NCI-H1048 (cell line): ENCODE measurements around the gene CCHCR1.

Experiments used
- DNase-seq: peaks from one replicate; lab custom pipeline; 2025; lab: John Stamatoyannopoulos, UW

The CCHCR1 gene

GRCh38 chr6:31103136-31103535, 54.5 kb downstream of the CCHCR1 start:
- no peak for DNase-seq

GRCh38 chr6:31098449-31098938, 59.1 kb downstream of the CCHCR1 start:
- DNase-seq = no peak

GRCh38 chr6:31096656-31097055, 60.9 kb downstream of the CCHCR1 start:
- DNase-seq = no peak

GRCh38 chr6:31096215-31096614, 61.4 kb downstream of the CCHCR1 start:
- DNase-seq = no peak

- DNase-seq = no peak
Measured at GRCh38 chr6:31094389-31094881, 63.2 kb downstream of the CCHCR1 start.

- no peak for DNase-seq
Measured at GRCh38 chr6:31092769-31093505, 64.7 kb downstream of the CCHCR1 start.
